HUDEP-2 (cell line): ENCODE data around the gene ST8SIA1.

ENCODE experiments used
- DNase-seq, 76 experiments: peaks; one replicate each; lab custom pipeline; 2025; ENCODE audit not compliant: unreplicated experiment in 76 of 76; lab: John Stamatoyannopoulos, UW

Gene ST8SIA1

DNA sequence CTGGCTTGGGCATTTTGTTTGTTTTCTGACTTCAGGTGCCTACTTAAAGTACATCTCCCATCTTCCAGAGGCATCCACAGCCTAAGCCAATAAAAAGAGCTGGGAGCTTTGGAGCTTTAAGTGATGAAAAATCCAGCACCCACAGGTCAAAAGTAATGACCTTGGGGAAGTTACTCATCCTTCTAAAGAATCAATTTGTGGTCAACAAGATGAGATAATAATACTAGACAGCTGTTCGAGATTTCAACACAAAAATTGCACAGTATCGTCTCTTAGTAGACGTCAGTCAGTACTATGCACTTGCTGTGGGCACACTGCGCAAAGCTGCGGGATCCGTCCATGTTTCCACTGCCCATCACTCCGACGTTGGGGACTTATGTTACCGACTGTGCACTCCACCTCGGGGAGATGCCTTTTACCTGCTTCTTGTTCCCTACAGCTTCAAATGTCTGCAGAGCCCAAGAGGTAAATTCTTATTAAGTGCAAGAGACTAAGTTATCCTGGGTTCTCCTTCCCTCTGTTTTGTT is 1.3 kb downstream of the ST8SIA1 start:
- DNase-seq: no peak

DNA sequence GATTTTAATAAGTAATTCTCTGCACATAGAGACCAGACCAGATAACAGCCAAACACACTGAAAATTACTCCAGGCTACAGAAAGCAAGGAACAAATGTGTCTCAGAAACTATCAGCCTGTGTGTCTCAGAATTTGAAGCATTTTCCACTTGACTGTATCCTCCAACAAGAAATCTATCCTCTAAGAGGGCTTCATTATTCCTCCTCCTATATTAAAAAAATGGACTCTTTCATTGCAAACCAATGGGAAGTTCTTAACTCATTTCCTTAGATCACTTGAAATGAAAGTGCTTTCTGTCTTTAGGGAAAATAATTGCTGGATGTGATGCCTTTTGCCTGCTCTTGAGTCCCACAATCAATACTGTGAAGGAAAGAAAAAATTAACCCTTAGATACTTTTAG is 2.3 kb downstream of the ST8SIA1 start:
- DNase-seq: no peak

DNA sequence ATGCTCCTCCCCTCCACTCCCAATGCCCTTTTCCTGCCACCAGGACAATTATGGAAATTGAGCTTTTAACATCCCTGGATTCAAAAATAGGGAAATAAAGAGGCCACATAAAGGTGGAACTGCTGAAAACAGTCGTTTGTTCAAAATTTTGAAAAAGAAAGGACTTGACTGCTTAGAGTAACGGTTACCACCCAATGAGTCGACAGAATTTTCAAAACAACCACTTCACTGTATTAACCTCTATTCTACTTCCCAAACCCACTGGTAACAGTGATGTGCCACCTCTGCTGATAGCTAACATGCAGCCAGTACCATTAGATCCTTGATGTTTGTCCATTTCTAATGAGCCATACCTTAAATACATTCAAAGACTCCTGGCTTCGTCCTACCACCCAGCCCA is 4.9 kb downstream of the ST8SIA1 start:
- DNase-seq: peak in 5 of 76 experiments; percentile 7 to 22 (median 13)

DNA sequence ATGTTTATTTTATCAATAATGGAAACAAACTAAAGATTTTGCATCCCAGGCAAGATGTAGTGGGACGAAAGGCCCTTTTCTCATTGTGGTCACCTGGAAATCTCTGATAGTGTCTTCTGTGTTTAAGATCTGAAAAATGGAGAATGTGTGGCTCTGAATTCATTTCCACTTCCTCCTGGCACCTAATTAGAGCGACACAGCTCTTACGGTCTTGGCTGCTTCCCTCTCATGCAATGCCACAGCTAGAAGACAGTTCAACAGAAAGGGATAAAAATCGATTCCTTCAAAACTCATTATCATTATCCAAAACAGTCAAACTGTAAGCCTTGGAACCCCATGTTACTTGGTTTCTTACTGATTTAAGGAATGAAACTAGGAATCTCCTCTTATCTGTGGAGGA is 9.3 kb downstream of the ST8SIA1 start:
- DNase-seq: no peak

DNA sequence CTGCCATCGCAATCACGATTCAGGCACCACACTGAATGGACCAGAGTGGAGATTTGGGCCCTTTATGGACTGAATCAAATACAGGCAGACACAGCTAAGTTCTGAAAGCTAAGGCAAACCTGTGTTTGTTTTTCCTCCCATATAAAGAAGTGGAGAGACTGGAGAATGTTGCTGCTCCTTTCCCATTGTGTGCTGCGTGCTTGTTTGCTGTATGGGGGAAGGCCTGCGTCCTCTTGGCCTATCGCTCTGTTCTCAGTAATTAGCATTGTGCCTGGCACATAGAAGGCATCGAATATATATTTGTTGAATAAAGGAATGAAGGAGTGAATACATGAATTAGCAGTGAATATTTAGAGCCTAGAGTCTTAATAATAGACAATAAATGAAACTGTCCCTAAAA is 12.4 kb downstream of the ST8SIA1 start:
- DNase-seq: no peak

DNA sequence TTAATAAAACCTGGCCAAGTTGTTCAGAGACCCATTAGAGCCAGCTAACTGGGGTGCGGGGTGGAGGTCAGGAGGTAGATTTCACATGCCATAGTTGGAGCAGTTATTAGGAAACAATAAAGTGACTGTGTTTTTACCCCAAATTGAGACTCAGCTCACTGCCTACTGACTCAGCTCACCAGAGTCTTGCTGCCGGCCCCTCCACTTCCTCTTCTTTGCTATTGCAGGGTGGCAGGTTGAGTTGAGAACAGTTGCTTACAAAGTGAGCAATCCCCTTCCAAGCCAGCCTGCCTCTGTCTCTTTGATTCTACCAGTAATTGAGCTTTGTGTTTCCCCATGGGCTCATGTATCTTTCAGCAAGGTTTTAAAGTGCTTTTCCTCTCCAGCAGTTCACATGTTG is 12.9 kb downstream of the ST8SIA1 start:
- DNase-seq: peak in 1 of 76 experiments; percentile 10

DNA sequence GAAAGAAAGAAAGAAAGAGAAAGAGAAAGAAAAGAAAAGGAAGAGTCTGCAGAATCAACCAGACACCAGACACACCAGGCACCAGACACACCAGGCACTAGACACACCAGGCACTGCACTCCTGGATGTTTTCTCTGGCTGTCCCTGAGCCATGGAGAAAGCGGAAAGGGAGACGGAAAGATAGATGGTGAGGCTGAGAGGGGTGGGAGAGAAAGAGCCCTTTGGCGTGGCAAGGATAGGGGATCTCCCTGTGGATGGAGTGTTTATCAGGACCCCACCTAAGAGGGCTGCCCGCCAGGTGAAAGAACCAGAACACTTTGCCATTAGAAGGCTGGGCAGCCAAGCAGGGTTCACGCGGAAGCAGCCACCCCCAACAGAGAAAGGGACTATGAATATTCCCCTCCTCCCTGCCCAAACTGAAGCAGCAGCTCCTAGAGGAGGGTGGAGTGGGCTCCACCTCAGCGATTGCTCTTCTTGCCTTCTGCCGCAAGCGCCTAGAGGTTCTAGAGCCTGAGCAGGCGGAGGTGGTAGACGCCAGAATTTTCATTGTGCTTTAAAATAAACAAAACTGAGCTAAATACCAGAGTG is 13.4 kb downstream of the ST8SIA1 start:
- DNase-seq: no peak

DNA sequence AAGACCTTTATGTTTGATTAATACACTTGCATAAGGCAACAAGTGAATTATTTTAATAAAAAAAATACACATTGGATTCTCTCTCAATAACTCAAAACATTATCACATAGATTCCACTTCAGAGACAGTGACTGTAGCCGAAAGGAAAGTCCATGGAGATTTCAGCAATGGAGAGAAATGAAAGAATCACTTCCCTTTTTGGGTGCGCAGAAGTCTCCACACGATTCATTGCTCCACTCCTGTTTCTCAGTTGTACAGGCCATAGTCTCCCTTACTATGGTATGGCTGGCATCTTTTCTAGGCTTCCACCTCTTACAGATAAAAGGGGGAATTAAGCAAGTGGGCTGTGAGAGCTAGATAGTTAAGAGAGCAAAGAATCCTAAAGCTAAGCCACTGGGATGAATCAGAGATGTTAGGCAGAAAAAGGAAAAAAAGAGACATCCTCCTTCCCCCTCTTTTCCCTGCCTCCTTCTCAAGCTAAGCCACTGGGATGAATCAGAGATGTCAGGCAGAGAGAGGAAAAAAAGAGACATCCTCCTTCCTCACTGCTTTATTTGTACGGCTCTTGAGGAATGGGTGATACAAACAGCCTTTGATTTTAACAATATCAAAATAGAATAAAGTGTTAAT is 16.3 kb downstream of the ST8SIA1 start:
- no peak for DNase-seq

DNA sequence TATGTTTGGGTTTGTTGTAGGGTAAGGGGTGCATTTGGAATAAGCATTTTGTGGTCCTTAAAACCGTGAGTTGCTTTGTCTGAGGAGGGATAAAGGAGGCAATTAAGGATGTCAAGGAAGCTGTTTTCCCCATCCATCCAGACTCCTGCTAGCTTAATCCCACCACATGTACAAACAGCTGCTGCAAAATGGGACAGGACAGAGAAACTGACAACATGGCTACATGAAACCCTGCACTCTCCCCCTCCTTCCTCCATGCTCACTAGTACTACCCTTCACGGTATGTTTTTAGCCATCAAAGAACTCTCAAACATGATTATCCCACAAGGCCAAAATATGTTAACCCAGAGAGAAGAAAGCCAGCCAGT is 20.6 kb downstream of the ST8SIA1 start:
- DNase-seq: no peak

DNA sequence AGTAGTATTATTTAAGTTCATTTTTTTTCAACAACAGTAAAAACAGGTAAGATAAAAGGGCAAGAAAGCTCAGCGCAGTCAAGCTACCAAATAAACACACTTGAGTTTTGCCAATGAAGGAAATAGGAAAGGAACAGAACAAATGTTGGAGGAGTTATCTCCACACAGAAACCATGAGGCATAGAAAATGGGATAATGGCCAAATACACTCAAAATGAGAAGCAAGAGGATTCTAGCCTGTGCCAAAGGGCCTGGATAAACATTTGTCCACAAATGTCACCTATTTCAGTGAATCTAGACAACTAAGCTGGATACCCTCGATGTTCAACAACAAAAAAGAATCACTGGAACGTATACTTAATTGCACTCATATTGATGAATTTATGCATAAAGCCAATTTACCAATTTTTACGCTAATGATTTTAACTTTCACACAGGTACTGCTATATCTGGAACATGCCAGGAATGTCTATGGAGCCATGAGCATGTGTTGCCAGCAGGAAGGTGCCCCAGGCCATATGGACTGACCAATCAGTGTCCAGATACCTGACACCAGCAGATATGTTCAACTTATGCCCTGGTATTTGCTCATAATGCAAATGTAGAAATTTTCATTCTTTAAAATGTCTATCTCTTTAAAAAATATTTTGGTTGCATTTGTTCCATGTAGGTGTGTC is 21.1 kb downstream of the ST8SIA1 start:
- no peak for DNase-seq

DNA sequence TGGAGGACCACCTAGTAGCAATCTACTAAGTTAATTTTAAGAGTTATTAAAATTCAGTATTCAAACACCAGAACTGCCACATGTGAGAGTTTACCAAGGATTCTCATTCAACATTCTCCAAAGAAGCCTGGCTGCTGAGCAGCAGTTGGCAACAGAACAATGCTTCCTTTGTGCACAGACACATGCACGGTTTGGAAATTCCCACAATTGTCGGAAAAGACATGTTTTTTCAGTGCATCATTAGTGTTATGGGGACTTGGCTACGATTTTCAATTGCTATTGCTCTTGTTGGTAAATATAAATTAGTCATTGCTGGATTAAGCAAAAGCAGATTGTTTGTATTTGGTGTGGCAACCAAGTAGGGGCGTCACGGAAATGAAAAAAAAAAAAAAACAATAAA is 22.2 kb downstream of the ST8SIA1 start:
- no peak for DNase-seq

DNA sequence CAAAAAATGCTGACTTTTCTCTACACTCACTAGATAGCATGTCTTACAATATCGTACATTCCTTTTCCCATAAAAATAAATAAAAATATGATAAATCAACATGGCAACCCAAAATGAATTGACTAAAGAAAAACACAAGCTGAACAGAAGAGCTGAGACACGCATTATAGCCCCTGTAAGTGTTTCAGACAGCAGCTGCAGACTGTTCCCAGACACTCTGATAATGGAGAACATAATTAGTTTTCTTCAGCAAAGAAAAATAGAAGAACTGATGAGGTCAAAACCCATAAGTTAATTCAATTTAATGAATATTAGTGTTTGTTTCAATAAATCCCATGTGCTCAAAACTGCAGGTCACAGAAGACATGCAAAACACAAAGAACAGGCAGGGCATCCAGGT is 23.8 kb downstream of the ST8SIA1 start:
- no peak for DNase-seq

DNA sequence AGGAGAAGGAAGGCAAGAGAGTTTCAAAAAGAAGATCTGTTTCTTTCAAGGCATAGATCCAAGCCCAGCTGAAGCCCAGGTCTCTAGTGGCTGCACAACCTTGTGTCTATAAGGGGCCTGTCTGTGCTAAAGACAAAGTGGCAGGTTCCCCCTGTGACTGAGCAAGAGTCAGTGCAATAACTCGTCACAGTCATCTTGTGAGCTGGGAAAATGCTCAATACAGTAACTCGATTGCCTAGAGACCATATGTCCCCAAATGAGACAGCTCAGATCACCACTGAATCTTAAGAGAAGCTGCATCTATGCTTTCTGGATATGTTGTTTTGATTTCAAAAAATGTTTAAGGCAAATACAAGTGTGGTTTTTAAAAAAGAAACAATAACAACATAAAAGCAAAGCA is 24.2 kb downstream of the ST8SIA1 start:
- DNase-seq: no peak

DNA sequence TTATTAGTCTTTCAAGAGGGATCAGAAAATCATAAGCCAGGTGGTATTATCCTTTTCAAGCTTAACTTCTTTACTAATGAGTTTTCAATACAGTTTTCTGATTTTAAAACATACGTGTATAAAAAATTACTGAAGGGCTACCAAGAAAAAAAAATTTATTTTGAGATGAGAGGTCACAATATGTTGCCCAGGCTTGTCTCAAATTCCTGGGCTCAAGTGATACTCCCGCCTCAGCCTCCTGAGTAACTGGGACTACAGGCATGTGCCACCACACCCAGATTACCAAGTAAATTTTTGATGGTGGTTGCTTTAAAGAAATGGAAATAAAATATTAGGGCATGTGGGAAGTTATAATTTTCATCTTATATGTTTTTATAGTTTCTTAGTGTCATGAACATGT is 26.7 kb downstream of the ST8SIA1 start:
- DNase-seq: no peak

DNA sequence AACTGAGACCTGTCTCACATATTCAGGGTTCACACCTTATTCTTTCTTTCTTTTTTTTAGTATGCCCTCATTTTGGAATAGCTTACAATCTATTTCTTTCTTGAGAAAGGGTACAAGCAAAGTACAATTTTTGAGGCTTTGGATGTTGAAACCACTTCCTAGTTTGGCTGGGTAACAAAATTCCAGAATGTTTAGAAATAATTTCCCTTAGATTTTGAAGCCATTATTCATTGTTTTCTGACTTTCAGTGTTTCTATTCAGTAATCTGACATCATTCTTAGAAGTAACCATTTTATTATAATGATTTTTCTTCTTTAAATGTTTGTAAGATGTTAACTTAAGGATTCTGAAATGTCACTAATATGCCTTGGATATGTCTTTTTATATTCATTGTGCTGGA is 28.2 kb downstream of the ST8SIA1 start:
- no peak for DNase-seq

DNA sequence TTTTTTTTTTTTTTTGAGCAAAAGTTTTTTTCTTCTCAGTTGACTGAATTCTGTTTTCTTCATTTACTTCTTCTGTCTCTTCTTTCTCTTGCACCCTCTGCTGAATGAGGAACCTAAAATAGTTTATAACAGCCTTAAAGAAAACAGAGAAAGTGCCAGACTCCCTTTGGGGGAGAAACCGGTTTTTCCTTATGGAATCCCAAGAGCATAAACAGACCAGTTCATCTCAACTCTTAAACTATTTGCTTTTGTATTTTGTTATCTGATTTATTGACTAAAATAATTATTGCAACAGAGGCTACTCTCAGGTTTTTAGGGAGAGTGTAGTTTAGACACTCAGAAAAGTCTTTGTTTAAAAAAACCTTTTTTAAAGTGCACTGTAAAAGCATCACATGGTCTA is 30.2 kb downstream of the ST8SIA1 start:
- DNase-seq: no peak

DNA sequence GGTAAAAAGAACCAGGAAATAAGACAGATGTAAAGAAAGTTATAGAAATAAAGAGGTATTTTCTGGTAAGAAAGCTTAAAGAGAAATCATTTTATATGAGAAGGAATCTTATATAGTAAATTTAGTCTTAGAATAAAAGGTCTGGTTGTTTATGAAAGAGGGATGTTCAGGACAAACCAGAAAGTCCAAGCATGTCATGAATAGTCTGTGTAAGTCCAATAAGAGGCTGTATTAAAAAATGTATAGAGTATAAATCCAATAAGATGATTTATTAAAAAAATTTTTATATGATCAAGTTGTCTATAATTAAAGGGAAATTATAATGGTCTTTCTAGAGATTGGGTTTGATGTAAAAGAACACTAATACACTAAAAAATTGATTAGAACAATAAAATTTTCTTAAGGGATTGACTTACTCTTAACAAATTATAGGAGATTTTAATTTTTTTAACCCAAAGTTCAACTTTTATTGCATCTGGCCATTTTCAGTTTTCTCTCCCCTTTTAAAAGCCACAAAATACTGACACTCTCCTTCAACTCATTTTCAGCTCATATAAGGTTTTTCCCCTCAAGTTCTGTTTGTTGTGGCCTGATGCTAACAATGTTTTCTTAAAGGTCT is 35.1 kb downstream of the ST8SIA1 start:
- DNase-seq: peak in 3 of 76 experiments; percentile 2 to 15 (median 10)

DNA sequence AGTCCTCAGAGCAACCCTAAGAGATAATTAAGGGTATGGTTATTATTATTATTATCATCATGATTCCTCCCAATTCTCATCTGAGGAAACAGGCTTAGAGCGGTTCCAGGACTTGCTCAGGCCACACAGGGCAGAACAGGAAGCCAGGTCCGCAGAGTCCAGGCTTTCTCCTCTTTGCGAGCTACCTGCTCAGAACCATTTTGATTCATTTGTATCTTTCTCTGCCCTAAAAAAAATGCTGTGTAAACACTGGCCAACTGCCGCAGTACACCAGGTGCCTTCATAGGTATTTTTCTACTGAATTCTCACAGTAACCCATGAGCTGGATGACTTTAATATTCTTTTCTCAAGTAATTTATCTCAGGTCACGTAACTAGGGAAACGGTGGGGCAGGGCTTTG is 45.3 kb downstream of the ST8SIA1 start:
- no peak for DNase-seq

DNA sequence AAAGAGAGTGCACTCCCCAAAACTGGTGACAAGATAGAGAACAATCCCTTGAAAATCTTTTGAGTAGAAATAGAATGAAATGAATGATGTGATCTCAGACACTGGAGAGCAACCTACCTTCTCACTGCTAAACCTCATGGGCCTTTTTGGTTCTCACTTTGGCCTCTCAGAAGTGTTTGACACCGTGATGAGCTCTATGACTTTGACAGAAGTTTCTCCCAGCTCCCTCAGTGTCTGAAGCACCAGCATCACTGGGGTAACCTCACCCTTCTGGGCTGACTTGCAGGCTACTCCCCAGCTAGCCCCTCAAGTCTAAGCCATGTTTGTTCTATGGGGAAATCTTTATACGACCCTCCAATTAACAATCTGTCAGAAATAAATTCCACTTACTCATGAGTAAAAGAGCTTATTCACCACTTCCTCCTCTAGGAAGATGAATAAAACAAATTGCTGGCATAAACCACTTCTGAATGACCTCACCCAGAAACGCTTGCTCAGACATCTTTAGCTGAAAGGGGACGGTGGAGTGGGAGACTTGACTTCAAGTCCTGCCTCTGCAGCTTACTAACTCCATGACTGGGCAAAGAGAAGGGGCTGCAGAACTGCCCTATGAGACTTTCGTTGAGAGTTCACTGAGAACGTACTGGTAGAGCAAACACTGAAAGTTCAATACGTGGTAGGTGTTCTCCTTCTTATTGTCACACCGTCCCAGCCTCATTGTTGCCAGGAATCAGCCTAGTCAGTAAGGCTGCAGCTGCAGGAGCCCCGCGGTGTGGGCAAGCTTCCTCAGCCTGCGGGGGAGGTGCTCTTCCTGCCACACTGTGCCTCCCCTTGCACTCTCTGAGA is 46.5 kb downstream of the ST8SIA1 start:
- DNase-seq: no peak

DNA sequence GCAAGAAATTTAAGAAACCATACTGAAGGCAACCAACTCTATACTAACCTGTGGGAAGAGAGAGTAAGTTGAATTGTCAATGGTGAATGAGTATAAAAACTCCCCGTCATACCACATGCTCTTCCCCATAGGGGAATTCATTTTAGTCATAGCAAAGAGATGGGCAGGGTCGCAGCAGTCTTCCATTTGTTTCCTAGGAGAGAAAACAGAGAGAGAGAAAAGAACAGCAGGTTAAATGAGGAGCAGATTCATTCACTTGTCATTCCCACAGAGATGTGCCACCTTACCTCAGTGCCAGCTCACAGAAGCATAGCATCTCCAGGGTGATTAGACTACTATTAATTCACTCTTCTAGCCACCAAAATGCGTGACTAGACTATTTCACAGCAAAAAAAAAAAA is 47.4 kb downstream of the ST8SIA1 start:
- DNase-seq: no peak

DNA sequence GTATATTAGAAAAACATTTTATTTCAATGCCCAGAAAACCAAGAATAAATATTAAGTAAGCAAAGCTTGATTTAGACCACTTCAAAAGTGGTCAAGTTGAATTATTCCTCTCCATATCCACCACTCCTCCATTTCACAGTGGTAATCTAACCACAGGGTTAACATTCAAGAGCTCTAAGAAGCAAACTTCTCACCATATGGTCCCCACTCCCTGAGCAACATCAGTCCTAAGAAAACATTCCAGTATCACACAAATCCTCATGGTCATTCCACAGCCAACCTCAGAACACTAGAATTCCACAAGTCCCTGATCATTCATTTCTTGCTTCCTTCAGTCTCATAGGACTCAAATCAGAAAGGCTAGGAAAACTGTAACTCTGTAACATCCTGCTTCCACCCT is 47.9 kb downstream of the ST8SIA1 start:
- no peak for DNase-seq
